HG03108 (cell line): ENCODE results near the gene RNF125.
A peak's percentile ranks its signal among the peaks of the same experiment; 100 is the strongest.
"Not testable (repeated sequence)": the region's sequence is repeated elsewhere in the genome, so short reads cannot be mapped to it uniquely, and the experiment has no call there.

ENCODE experiments used
- ATAC-seq: cut with Tn5 transposase; IDR thresholded peaks from one replicate; pipeline ENCODE4 v1.9.1; 2021; ENCODE audit warnings: moderate library complexity; ENCODE audit not compliant: unreplicated experiment

The RNF125 gene

GRCh38 chr18:32083781-32084180 lies 65.2 kb downstream of the RNF125 start:
- no peak for ATAC-seq

- no peak for ATAC-seq
Measured at GRCh38 chr18:32086881-32087280, 68.3 kb downstream of the RNF125 start.

DNA sequence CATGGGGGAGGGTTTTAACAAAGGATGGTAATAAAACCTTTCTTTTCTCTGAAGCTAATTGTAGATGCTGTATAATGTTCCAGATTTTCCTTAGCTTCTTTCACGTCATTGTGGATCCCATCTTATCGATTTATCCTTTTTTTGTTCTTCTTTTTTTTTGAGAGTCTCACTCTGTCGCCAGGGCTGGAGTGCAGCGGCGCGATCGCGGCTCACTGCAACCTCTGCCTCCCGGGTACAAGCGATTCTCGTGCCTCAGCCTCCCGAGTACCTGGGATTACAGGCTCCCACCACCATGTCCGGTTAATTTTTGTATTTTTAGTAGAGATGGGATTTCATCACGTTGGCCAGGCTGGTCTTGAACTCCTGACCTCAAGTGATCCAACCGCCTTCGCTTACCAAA lies 72.2 kb downstream of the RNF125 start:
- ATAC-seq, result not testable (repeated sequence)

DNA sequence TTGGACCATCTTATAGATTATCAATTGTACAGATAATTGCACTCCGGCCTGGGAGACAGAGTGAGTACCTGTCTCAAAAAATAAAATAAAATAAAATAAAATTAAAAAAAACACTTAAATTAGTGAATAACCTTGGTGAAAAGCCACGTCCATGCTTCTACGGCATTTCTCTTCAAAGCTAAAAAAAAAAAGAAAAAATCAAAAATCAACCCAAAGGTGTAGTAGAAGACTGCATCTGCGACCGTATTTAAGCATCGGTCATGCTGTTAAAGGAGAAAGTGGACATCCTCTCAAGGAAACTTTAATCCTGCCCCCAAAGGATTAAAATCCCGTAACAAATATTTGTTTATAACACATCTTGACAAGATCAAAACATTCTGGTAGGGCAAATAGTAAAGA lies 72.7 kb downstream of the RNF125 start:
- ATAC-seq, result no peak

DNA sequence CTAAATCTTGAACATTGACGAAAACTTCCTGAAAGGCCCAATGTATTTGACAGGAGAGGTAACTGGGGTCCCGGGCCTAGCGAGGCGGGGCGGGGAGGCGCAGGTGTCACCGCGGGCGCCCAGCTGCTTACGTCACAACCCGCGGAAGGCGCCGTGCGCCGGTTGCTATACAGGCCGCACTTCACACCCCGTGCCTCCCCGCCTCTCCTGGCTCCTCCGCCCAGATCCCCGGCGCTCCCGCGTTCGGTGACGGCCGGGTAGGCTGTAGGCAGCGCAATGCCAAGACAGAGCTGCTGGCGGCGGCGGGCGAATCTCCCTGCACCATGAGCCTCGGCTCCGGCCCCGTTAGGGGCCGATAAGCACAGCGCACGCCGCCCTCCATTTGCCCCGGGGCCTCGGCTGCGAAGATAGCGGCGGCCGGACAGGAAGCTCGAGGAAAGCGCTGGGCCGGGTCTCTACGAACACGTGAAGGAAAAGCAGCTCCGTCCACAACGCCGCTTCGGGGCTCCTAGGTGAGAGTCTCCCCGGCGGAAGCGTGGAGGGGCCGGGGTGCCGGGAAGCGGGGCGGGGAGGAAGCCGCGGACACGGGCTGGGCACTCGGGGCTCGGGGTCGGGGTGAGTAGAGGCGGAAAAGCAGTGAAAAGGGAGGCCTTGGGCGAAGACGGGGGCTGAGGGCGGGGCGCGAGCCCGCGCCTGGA lies 73.2 kb downstream of the RNF125 start, which contains the start of gene RNF138:
TSS of gene RNF138 (plus strand) at position 151 of the 698 bp plus-strand sequence. CDS start 903 bp downstream, outside the sequence.
- peak; percentile 47 for ATAC-seq

DNA sequence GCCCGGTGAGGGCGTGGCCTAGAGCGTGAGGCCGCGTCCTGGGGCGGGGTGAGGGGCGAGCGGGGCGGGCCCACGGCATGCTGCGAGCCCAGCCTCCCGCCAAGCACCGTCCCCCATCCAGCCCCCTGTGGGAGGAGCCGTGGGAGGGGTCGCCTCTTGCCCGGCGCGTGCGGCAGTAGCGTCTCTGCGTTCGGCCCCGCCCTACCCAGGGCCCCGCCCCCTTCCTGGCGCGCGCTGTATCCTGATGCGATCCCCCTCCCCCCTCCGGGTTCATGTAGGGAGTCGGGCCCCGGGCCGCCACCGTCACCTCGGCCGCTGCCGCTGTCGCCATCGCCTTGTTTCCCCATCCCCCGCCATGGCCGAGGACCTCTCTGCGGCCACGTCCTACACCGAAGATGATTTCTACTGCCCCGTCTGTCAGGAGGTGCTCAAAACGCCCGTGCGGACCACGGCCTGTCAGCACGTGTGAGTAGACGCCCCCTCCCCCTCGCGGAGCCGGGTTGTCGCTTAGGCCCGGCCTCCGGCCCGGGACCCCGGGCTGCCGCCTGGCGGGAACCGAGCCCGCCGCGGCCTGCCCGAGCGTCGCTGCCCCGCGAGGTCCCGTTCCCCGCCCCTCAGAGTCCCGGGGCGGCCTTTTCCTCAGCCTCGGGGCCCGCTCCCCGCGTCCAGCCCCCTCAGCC lies 73.9 kb downstream of the RNF125 start:
- ATAC-seq, result peak; percentile 79

DNA sequence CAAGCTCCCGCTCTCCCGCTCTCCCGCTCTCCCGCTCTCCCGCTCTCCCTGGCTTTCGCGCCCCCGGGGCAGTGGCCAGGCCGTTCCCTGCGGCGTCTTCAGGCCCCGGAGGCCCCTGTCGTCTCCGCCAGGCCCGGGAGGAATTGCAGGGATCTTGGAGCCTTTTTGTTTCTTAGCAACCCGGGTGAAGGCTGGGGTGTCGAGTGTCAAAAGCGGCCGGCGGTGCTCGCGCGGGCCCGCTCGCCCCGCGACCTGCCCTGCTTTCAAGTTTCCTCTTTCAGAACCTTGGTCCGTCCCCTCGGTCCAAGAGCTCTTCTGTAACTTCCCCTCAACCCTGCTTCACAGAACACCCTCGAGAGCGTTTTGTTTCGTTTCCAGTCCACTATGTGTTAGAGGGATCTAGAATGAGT lies 74.5 kb downstream of the RNF125 start:
- ATAC-seq, result peak; percentile 11

DNA sequence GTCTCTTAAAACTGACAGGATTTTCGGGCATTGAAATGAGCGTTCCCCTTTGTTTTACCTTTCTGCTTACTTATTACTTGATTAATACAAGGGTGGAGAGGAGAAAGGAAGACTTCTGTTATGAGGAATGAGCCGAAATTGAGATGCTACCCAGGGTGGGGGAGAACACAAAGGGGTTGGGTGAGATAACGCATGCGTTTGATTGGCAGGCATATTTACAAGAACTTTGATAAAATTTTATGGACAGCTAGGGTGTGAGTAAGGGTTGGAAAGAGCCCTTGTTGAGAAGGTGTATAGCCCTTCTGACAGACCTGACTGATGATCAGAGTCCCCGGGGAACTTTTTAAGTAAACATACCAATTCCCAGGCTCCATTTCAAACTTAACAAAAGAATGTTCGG lies 74.9 kb downstream of the RNF125 start:
- no peak for ATAC-seq

DNA sequence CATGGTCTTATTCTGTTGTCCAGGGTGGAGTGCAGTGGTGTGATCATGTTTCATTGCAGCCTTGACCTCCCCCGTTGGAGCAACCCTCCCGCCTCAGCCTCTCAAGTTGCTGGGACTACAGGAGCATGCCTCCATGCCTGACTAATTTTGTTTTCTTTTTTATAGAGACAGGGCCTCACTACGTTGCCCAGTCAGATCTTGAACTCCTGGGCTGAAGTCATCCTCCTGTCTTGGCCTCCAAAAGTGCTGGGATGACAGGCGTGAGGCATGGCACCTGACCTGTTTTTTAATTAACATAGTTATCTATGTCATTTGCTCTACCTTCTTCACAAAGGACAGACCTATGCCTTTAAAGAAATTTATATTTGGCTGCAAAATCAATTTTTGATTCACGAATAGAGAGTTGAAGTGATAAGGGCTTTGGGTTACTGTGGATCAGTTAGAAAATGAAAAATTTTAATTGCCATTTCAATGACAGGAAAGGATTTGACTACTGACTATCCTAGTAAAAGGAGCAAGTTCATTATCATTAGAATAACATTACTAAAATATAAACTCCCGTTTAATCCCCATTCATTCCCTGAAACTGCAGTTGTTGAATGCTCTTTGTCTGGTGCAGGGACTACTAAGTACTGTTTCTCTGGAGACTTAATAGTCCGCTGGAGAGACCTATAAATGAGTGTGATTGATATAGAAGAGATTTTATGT lies 76.7 kb downstream of the RNF125 start:
- no peak for ATAC-seq

DNA sequence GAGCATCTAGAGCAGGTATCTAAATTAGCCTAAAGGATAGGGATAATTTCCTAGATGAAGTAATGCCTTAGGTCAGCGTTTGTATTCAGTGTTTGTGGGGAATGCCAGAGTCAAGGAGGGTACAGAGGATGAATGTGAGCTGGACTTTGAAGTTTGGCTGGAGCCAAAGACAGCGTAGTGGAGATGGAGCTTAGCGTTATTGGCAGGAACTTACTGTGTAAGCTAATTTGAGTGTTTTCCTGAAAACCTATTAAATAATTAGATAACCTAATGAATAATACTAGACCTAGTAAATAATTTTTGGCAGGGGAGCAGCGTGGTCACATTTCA lies 77.2 kb downstream of the RNF125 start:
- ATAC-seq, result no peak

GRCh38 chr18:32096946-32097345 lies 78.3 kb downstream of the RNF125 start:
- ATAC-seq, result no peak

DNA sequence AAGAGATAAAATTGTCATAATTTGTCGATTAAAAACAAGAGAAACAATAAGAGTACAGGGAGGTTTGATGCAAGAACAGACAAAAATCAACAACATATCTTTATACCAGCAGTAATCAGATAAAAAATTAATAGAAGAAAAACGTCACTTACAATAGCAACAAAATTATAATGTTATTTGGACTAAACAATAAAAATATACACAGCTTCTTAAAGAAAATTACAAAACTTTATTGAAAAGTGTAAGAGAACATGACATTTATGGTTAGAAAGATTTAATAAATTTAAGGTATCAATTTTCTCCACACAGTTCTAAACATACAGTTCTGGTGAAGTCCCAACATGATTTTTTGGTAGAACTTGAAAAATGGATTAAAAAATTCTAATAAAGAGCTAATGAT lies 85.9 kb downstream of the RNF125 start:
- no peak for ATAC-seq

- ATAC-seq, result no peak
Measured at GRCh38 chr18:32110005-32110404, 91.4 kb downstream of the RNF125 start.

GRCh38 chr18:32111706-32112105 lies 93.1 kb downstream of the RNF125 start:
- no peak for ATAC-seq

DNA sequence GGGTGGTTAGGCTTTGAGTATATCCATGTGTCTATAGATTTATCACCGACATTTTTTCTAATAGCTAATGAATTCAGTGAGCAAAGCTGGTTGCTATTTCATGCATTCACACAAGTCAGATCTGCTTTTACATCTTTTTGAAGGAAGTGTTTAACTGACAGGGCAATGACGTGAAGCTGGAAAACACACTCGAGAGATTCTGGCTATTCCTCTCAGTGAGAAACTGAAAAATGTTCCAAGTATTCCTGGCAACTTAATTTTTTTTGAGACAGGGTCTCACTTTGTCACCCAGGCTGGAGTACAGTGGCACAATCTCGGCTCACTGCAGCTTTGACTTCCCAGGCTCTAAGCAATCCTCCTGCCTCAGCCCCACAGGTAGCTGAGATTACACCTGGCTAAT lies 94.2 kb downstream of the RNF125 start:
- no peak for ATAC-seq

- no peak for ATAC-seq
Measured at GRCh38 chr18:32114293-32114942, 95.8 kb downstream of the RNF125 start.

DNA sequence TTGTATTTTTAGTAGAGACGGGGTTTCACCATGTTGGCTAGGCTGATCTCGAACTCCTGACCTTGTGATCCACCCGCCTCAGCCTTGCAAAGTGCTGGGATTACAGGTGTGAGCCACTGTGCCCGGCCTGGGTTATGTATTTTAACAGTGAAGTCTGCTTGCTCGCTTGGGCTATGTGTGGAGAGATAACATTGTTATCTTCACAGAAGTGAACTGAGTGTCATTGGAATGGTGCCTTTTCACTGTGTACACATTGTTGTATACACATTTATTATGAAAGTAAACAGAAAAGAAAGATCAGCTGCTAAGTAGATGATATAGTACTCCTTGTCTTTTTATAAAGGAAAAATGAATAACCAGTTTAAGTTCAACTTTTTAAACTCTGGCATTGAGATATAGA lies 103.4 kb downstream of the RNF125 start:
- ATAC-seq, result no peak
